NCI-H1417 (cell line): ENCODE data around the gene PTPRB.
A peak's percentile ranks its signal among the peaks of the same experiment; 100 is the strongest.

ENCODE experiments used
- DNase-seq, 3 experiments: peaks; one replicate each; lab custom pipeline; 2025; lab: John Stamatoyannopoulos, UW

The PTPRB gene

GRCh38 chr12:70637303-70638085 is at the start of gene PTPRB:
TSS of gene PTPRB (minus strand) at chr12:70637429. CDS start at chr12:70637395, 34 bp downstream.
- peak in 2 of 3 experiments; percentile 70 to 91 for DNase-seq

GRCh38 chr12:70686907-70687306 is 49.7 kb upstream of the PTPRB start:
- DNase-seq = no peak

DNA sequence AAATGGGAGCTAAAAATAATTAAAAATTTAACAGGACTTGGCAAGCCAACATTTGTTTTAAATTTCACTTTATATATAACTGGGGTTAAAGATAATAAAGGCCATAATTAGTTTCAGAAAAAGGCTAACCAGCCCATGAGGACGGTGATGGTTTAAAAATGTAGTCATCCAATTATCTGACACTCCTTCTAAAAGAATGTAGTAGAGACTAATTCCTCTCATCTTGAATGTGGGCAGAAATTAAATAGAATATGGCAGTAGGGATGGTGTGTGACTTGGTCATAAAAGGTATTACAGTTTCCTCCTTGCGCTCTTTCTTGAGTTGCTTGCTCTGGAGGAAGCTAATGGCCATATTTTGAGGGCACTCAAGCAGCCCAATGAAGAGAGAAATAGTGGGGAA is 49.1 kb upstream of the PTPRB start:
- DNase-seq = no peak

GRCh38 chr12:70683976-70684375 is 46.7 kb upstream of the PTPRB start:
- DNase-seq = no peak

DNA sequence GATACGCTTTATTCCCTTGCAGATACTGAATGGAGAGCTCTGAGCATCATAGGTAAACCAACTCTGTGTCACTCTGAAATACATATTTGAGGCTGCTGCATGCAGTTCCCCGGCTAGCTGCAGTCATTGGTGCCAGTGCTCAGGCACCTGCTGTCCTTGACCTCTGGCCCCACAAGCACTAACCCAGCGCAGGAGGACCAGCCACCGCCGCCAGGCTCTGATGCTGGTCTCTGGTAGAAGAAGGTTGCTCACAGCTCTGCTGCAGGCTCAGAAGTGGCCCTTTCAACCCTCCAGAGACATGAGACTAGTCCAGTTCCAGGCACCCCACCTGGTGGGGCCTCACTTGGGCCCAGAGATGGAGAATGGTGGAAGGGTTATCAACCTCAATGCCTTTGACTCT is 34.5 kb upstream of the PTPRB start:
- peak in 1 of 3 experiments; percentile 41 for DNase-seq

DNA sequence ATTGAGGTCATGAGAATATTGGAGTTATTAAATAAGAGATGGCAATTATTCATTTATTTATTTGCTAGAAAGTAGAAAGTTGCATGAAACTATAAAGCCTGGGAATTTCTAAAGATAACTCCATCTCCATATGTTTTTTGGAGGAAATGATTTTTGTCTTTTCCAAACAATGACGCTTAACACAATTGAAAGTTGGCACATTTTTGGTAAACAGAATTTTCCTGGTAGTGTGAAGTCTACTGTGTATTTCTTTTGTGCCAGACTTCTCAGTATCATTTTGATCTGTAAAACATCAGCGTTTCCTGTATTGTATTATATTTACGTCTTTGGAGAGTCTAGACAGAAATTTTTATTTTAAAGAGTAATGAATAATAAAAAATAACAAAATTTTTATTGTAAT is 33.7 kb upstream of the PTPRB start:
- DNase-seq = no peak

DNA sequence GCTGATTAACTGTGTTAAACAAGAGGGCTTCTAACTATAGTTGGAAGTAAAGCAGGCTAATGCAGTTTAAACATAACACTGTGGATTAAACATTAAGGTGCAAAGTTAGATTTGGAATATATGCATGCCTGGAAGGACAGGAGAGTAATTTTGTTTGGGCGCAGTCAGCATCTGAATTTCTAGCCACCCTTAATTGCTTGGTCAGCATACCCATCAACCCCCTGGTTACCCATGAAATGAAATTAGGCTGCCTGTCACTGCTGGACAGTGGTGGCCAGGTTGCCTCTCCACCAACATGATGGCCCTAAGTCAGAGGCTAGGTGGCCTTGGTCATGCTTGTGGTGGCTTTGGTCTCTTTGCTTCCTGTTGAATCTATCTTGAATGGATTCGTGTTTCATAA is 30.0 kb upstream of the PTPRB start:
- no peak for DNase-seq

- no peak for DNase-seq
Measured at GRCh38 chr12:70666364-70666763, 29.1 kb upstream of the PTPRB start.

DNA sequence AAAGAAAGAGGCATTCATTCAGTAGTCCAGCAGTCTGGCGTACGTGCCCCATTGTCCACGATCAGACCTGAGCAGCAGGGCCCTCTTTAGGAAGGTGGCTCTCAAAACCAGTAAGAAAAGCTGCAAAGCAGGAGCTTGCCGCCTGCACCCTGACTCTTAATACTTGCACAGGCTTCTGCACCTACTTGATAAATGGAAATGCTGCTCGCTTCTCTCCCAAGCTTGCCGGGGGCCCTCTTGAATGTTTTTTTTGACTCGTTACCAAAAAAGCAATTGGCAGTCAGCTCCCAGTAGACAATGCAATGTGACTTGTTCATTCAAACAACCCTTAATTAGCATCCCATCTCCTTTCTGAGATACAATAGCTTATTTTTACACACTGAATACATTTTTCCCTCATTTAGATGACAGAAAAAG is 27.2 kb upstream of the PTPRB start:
- DNase-seq = peak in 2 of 3 experiments; percentile 40 to 72

DNA sequence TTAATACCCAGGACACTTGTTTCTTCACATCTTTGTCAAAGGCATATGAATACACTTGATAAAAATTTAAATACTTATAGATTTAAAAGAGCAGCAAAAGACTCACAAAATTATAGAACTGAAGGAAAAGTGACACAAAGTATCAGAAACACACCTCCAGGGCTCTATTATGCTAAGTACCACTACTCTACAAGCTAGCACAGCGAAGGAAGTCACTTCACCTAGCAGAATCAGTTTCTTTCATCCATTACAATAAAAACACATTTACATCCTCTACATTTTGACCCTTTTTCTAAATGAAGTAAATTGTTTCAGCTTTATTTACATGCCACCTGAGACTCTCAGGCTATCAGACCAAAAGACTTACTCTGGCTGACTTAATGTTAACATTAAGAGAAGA is 26.6 kb upstream of the PTPRB start:
- no peak for DNase-seq

DNA sequence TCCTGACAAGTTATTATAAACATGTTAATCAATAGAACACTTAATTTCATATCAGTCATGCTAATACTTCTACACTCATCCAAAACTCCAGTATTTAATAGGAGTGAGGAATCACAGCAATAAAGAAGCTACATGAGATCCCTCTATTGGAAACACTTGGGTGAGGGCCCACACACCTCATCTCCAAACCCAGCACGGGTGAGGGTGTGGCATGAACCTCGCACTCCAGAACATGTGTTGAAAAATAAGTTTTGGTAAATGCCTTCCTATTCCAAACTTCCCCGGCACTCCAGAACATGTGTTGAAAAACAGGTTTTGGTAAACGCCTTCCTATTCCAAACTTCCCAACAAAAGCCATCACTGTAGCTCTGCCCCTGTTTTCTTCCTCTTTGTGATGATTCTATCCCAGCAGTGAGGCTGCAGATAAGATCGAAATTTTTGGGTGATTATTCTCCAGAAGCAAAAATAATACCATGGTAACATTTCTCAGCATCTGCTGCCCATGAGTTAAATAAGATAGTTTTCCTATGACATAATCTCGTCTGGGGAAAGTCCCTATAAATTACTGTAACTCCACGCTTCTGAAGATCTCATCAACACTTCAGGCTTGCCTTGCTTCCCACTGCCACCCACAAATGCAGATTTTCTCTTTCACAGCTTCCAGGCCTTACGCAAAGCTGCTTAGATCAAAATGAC is 24.4 kb upstream of the PTPRB start:
- DNase-seq = no peak

DNA sequence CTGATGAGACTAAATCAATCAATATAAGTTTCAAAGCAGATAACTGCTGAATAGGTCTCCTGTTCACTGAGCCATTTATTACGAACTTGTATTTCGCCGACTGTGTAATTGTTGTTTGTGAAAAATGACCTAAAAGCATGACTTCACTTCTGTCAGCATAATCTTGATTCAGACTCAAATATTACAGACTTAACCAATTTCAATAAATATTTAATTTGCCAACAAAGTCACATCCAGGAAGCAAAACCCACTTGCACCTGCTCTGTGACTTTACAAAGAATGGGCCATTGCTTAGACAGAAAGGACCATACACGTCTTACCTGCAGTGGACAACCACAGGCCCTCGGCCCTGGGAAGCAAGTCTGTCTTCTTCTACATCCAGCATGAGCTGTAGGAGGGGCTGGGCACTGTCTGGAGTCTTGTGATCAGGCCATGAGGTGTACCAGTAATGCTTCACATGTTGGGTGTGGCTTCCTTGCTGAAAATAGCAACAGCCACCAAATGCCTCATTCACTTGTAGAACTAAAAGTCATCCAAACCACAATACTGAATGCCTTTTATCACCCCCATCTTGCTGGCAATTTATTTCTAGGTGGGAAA is 23.5 kb upstream of the PTPRB start:
- no peak for DNase-seq

- no peak for DNase-seq
Measured at GRCh38 chr12:70660002-70660604, 22.9 kb upstream of the PTPRB start.

GRCh38 chr12:70659077-70659606 is 21.9 kb upstream of the PTPRB start:
- no peak for DNase-seq

DNA sequence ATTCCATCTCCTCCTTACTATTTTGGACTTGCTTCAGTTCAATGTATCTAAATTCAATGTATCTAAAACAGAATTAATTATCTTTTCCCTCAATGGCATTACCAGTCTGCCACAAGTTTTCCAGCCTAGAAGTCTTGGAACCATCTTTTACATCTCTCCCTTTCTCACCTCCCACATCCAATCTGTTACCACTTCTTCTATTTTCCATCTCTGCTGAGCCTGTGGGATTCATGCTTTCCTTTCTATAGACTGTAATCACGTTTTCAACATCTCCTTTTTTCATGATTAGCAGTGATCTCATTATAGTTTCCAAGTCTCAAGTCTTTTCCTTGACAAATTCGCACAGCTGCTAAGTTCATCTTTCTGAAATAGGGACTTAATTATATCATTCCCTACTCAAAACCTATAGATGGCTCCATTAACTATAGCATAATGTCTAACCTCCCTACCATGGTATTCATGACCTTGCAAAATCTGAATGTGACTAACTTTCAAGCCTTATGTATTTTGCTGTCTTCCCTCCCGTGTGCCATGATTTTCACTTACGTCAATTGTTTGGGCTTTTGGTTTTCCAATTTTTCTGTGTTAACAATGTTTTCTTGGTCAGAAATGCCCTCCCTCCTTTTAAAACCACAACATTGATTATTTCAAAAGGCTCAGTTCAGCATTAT is 20.5 kb upstream of the PTPRB start:
- no peak for DNase-seq

DNA sequence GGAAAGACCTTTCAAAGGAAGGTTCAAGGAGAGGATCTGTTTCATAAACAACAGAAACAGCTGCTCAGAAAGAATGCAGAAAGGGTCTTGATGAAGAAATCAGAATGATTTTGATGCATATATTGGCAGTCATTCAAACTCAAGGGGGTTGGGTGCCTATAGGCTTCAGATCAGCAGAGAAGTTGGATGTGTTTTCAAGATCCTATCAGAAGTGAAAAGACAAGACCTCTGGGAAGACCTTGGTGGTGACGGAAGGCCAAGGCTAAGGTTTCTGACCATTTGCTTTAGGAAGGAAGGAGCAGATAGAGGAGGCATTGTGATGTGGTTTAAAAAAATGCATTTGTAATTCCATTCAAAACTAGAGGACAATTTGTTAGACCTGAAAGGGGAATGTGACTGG is 15.2 kb upstream of the PTPRB start:
- DNase-seq = no peak

GRCh38 chr12:70648831-70649230 is 11.6 kb upstream of the PTPRB start:
- DNase-seq = no peak

DNA sequence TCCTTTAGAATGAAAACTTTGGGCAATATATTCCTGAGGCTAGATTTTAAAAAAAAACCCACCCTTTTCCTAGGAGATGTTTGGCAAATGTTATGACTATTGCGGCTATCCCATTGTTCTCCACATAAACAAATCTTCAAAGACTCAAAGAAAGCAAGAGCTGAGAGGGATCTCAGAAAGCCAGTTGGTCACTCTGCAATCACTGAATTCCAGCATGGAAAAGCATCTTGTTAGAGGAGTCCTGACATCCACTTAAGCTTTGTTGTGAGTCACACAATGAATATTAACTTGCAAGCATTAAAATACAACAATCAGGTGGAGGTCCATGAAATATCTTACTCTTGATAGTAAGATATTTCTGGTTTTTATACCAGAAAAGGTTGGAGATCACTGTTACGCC is 11.0 kb upstream of the PTPRB start:
- DNase-seq = no peak

- DNase-seq = no peak
Measured at GRCh38 chr12:70646850-70647249, 9.6 kb upstream of the PTPRB start.

DNA sequence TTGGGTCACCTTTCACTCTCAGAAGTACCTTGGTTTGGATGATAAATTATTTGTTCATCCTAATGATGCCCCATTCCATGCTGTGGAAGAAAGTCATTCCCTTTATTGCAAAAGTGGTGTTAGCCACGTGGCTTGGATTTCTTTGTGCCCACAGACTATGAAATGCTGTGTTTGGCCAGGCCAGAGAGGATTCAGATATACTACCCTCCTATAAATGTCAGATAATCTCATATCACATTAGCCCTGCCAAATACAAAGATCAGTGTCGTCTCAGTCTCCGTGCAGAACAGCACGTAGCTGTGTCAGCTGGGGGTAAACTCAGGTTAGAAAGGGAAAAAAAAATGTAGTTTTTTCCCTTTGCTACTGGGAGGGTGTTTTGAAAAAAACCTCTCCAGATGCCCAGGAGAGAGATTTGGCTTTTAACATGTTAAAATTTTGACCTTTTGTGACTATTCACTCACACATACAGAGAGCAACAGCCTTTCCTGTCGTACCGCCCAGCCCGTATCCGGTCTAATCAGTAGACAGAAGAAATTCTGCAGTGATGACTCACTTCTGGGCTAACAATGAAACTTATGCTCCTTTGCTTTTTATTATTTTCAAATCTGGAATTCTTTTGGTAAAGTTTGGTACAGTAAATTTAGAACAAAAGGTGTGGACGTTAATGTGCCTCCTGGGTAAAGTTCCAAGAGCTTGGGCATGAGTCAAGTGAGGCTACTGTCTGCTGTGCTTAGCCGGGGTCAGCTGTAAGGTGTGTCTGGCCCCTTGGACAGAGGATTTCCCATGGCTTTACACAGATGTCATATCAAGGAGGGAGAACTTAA is 8.5 kb upstream of the PTPRB start:
- no peak for DNase-seq

GRCh38 chr12:70644861-70645260 is 7.6 kb upstream of the PTPRB start:
- DNase-seq = no peak
